HEK293 (cell line): ENCODE measurements around the gene MDFIC2.

Experiments
- CTCF ChIA-PET: fragments of 350-600 bp; formaldehyde crosslinking; extraction: SDS; loops from one replicate; lab custom pipeline; 2021; ENCODE audit warnings: antibody characterized with exemption; lab: Yijun Ruan, JAX
- POLR2A ChIA-PET: fragments of 300-600 bp; formaldehyde crosslinking; extraction: SDS; loops from one replicate; lab custom pipeline; 2020; ENCODE audit warnings: antibody characterized with exemption, inconsistent platforms; lab: Yijun Ruan, JAX
- H3K27ac ChIP-seq: fragments of 200-500 bp; sonication (Bioruptor generic); 2 replicates; pipeline ENCODE4 v1.5.1; 2014; ENCODE audit warnings: low read depth, low read length, control low read depth, inconsistent platforms; ENCODE audit errors: extremely low read depth
- H3K36me3 ChIP-seq, 2 experiments: fragments of 200-500 bp in 1 of 2; sonication (Bioruptor generic) in 1 of 2; 1 replicate in 1 of 2; 2 replicates in 1 of 2; pipeline ENCODE4 v1.5.1; 2014 to 2017; ENCODE audit warnings: inconsistent platforms in 2 of 2, low read length in 2 of 2; ENCODE audit not compliant: control insufficient read depth in 2 of 2, insufficient read depth in 1 of 2
- H3K4me1 ChIP-seq: fragments of 200-500 bp; sonication (Bioruptor generic); 2 replicates; pipeline ENCODE4 v1.5.1; 2014; ENCODE audit warnings: mild to moderate bottlenecking, low read length, inconsistent platforms; ENCODE audit not compliant: control insufficient read depth, insufficient read depth
- H3K4me3 ChIP-seq: 2 replicates; pipeline ENCODE4 v1.5.1; 2011; ENCODE audit warnings: low read depth, mild to moderate bottlenecking, control low read depth, low read length, moderate library complexity
- H3K9me3 ChIP-seq: fragments of 200-500 bp; sonication (Bioruptor generic); 2 replicates; pipeline ENCODE4 v1.5.1; 2014; ENCODE audit warnings: low read depth, low read length, inconsistent platforms; ENCODE audit not compliant: control insufficient read depth, insufficient read depth
- GLI4 ChIP-seq: fragments of 450-650 bp; formaldehyde crosslinking; IDR thresholded peaks from 2 replicates; pipeline ENCODE4 v1.5.1; 2016; ENCODE audit warnings: missing biosample characterization, missing genetic modification characterization
- HOXC10 ChIP-seq: sonication (generic); formaldehyde crosslinking; IDR thresholded peaks from 2 replicates; pipeline ENCODE4 v1.8.1; 2023; ENCODE audit warnings: mild to moderate bottlenecking, missing genetic modification reagents
- HOXD13 ChIP-seq: sonication (generic); formaldehyde crosslinking; IDR thresholded peaks from 2 replicates; pipeline ENCODE4 v1.8.0; 2022; ENCODE audit warnings: missing genetic modification reagents, borderline replicate concordance
- KLF16 ChIP-seq: fragments of 450-650 bp; formaldehyde crosslinking; IDR thresholded peaks from 2 replicates; pipeline ENCODE4 v1.5.1; 2017; ENCODE audit warnings: missing biosample characterization, missing genetic modification characterization
- KLF9 ChIP-seq: fragments of 450-650 bp; formaldehyde crosslinking; IDR thresholded peaks from 2 replicates; pipeline ENCODE4 v1.5.1; 2016; ENCODE audit warnings: missing biosample characterization, missing genetic modification characterization, low read depth
- MYNN ChIP-seq: fragments of 450-650 bp; formaldehyde crosslinking; IDR thresholded peaks from 2 replicates; pipeline ENCODE4 v1.5.1; 2016; ENCODE audit warnings: missing biosample characterization, missing genetic modification characterization, borderline replicate concordance
- MZF1 ChIP-seq: fragments of 450-650 bp; formaldehyde crosslinking; IDR thresholded peaks from 2 replicates; pipeline ENCODE4 v1.5.1; 2017; ENCODE audit warnings: missing biosample characterization, missing genetic modification characterization, borderline replicate concordance
- PRDM1 ChIP-seq: fragments of 450-650 bp; formaldehyde crosslinking; IDR thresholded peaks from 2 replicates; pipeline ENCODE4; 2016; ENCODE audit warnings: missing biosample characterization, missing genetic modification characterization
- SP3 ChIP-seq: fragments of 450-650 bp; formaldehyde crosslinking; IDR thresholded peaks from 2 replicates; pipeline ENCODE4 v1.5.1; 2016; ENCODE audit warnings: missing biosample characterization, missing genetic modification characterization
- YY1 ChIP-seq: fragments of 450-650 bp; formaldehyde crosslinking; IDR thresholded peaks from 2 replicates; pipeline ENCODE4 v1.5.1; 2018; ENCODE audit warnings: missing biosample characterization, missing genetic modification characterization
- ZEB2 ChIP-seq: fragments of 450-650 bp; formaldehyde crosslinking; IDR thresholded peaks from 2 replicates; pipeline ENCODE4 v1.5.1; 2016; ENCODE audit warnings: missing biosample characterization, missing genetic modification characterization
- ZFP37 ChIP-seq: fragments of 450-650 bp; formaldehyde crosslinking; IDR thresholded peaks from 2 replicates; pipeline ENCODE4 v1.5.1; 2016; ENCODE audit warnings: missing biosample characterization, missing genetic modification characterization
- ZNF169 ChIP-seq: fragments of 450-650 bp; formaldehyde crosslinking; IDR thresholded peaks from 2 replicates; pipeline ENCODE4 v1.5.1; 2016; ENCODE audit warnings: missing biosample characterization, missing genetic modification characterization
- ZNF2 ChIP-seq: fragments of 450-650 bp; formaldehyde crosslinking; IDR thresholded peaks from 2 replicates; pipeline ENCODE4 v1.5.1; 2016; ENCODE audit warnings: missing biosample characterization, missing genetic modification characterization
- ZNF202 ChIP-seq: fragments of 450-650 bp; formaldehyde crosslinking; IDR thresholded peaks from 2 replicates; pipeline ENCODE4 v1.5.1; 2016; ENCODE audit warnings: missing biosample characterization, missing genetic modification characterization, borderline replicate concordance
- ZNF221 ChIP-seq: fragments of 450-650 bp; formaldehyde crosslinking; IDR thresholded peaks from 2 replicates; pipeline ENCODE4 v1.5.1; 2017; ENCODE audit warnings: missing biosample characterization, missing genetic modification characterization, borderline replicate concordance
- ZNF302 ChIP-seq: fragments of 450-650 bp; formaldehyde crosslinking; IDR thresholded peaks from 2 replicates; pipeline ENCODE4 v1.5.1; 2016; ENCODE audit warnings: missing biosample characterization, missing genetic modification characterization, low read depth
- ZNF341 ChIP-seq: fragments of 450-650 bp; formaldehyde crosslinking; IDR thresholded peaks from 2 replicates; pipeline ENCODE4; 2016; ENCODE audit warnings: low read depth, missing biosample characterization, missing genetic modification characterization
- ZNF350 ChIP-seq: fragments of 450-650 bp; formaldehyde crosslinking; IDR thresholded peaks from 2 replicates; pipeline ENCODE4 v1.5.0; 2017; ENCODE audit warnings: missing biosample characterization, mild to moderate bottlenecking, missing genetic modification characterization
- ZNF404 ChIP-seq: fragments of 450-650 bp; formaldehyde crosslinking; IDR thresholded peaks from 2 replicates; pipeline ENCODE4 v1.5.1; 2017; ENCODE audit warnings: missing biosample characterization, missing genetic modification characterization
- ZNF518A ChIP-seq: fragments of 450-650 bp; formaldehyde crosslinking; conservative IDR thresholded peaks from 2 replicates; pipeline ENCODE4 v1.5.1; 2016; ENCODE audit warnings: low read depth, missing biosample characterization, missing genetic modification characterization
- ZNF544 ChIP-seq: fragments of 450-650 bp; formaldehyde crosslinking; IDR thresholded peaks from 2 replicates; pipeline ENCODE4 v1.5.0; 2017; ENCODE audit warnings: missing biosample characterization, missing genetic modification characterization
- ZNF596 ChIP-seq: fragments of 450-650 bp; IDR thresholded peaks from 2 replicates; pipeline ENCODE4 v1.5.0; 2018; ENCODE audit warnings: missing biosample characterization, mild to moderate bottlenecking, missing genetic modification characterization, moderate library complexity
- ZNF658 ChIP-seq: fragments of 450-650 bp; formaldehyde crosslinking; IDR thresholded peaks from 2 replicates; pipeline ENCODE4; 2016; ENCODE audit warnings: missing biosample characterization, missing genetic modification characterization
- ZNF776 ChIP-seq: fragments of 450-650 bp; formaldehyde crosslinking; IDR thresholded peaks from 2 replicates; pipeline ENCODE4 v1.5.0; 2017; ENCODE audit warnings: missing biosample characterization, missing genetic modification characterization, borderline replicate concordance
- ZNF777 ChIP-seq: fragments of 450-650 bp; formaldehyde crosslinking; IDR thresholded peaks from 2 replicates; pipeline ENCODE4 v1.5.1; 2017; ENCODE audit warnings: missing biosample characterization, missing genetic modification characterization, borderline replicate concordance
- ZSCAN16 ChIP-seq: fragments of 450-650 bp; formaldehyde crosslinking; IDR thresholded peaks from 2 replicates; pipeline ENCODE4 v1.5.1; 2016; ENCODE audit warnings: missing biosample characterization, missing genetic modification characterization
- ZSCAN5A ChIP-seq: fragments of 450-650 bp; formaldehyde crosslinking; IDR thresholded peaks from 2 replicates; pipeline ENCODE4 v1.5.1; 2016; ENCODE audit warnings: missing biosample characterization, missing genetic modification characterization
- TF ChIP-seq, protein P1 (sequence below): fragments of 450-650 bp; formaldehyde crosslinking; IDR thresholded peaks from 2 replicates; pipeline ENCODE4 v1.5.1; 2016; ENCODE audit warnings: missing biosample characterization, missing genetic modification characterization
- TF ChIP-seq, protein P2 (sequence below): fragments of 450-650 bp; formaldehyde crosslinking; IDR thresholded peaks from 2 replicates; pipeline ENCODE4 v1.5.1; 2016; ENCODE audit warnings: missing biosample characterization, missing genetic modification characterization

MDFIC2 gene

DNA sequence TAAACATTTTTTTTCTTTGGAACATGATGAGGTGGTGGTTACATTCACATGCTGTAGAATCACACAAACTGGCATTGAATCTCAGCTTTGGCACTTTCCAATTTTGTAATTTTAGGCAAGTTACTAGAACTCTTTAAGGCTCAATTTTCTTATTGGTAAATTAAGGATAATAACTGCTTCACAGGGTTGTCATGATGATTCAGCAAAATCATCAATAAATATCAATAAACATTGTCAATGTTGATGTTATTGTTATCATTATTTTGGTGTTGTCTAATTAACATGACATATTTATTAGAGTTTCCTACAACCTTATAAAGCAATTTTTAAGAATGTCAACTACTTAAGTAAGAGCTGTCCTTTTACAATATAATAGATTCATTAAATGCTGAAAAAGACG is 1.6 kb downstream of the MDFIC2 start (continued):
- no peak for TF ChIP-seq YY1 (tag by site-specific recombination)
- no peak for TF ChIP-seq MYNN (tag by site-specific recombination)
- TF ChIP-seq, protein P1, sequence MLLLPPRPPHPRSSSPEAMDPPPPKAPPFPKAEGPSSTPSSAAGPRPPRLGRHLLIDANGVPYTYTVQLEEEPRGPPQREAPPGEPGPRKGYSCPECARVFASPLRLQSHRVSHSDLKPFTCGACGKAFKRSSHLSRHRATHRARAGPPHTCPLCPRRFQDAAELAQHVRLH (tag by site-specific recombination), result no peak
- TF ChIP-seq ZNF2 (tag by site-specific recombination), result no peak

- Histone ChIP-seq H3K36me3 (no peaks in the 10 kb centered on the region), H3K4me1 (no peaks in the 10 kb centered on the region), H3K9me3 (no peaks in the 10 kb centered on the region), H3K4me3 (no peak overlapping the region), H3K27ac (no peak overlapping the region)
- TF ChIP-seq KLF9 (tag by site-specific recombination) (no peak), HOXD13 (CRISPR knock-in tag) (no peak), ZNF518A (no peak), ZNF302 (no peak), ZSCAN16 (no peak), ZNF776 (tag by site-specific recombination) (no peak), ZEB2 (tag by site-specific recombination) (no peak), ZNF341 (tag by site-specific recombination) (no peak), ZNF169 (no peak), ZNF404 (tag by site-specific recombination) (no peak), ZNF596 (tag by site-specific recombination) (no peak)
- POLR2A ChIA-PET, result no interaction called here
- CTCF ChIA-PET, result no interaction called here
Measured at GRCh38 chr3:70309591-70309990, 2.8 kb downstream of the MDFIC2 start.

GRCh38 chr3:70308760-70309159 is 3.7 kb downstream of the MDFIC2 start:
- H3K27ac ChIP-seq, result no peak overlapping the region
- CTCF ChIA-PET, result no interaction called here
- no peaks in the 10 kb centered on the region for H3K4me1 ChIP-seq
- no peaks in the 10 kb centered on the region for H3K36me3 ChIP-seq
- no peaks in the 10 kb centered on the region for H3K9me3 ChIP-seq
- POLR2A ChIA-PET, result no interaction called here
- no peak overlapping the region for H3K4me3 ChIP-seq
- TF ChIP-seq ZNF221 (no peak), ZNF202 (tag by site-specific recombination) (no peak), HOXC10 (CRISPR knock-in tag) (no peak), ZFP37 (tag by site-specific recombination) (no peak), KLF16 (tag by site-specific recombination) (no peak), ZNF350 (no peak), PRDM1 (tag by site-specific recombination) (no peak), ZSCAN5A (tag by site-specific recombination) (no peak), SP3 (tag by site-specific recombination) (no peak), ZNF658 (no peak), ZNF544 (tag by site-specific recombination) (no peak), MZF1 (tag by site-specific recombination) (no peak), GLI4 (no peak), ZNF777 (tag by site-specific recombination) (no peak)
- TF ChIP-seq, protein P2, sequence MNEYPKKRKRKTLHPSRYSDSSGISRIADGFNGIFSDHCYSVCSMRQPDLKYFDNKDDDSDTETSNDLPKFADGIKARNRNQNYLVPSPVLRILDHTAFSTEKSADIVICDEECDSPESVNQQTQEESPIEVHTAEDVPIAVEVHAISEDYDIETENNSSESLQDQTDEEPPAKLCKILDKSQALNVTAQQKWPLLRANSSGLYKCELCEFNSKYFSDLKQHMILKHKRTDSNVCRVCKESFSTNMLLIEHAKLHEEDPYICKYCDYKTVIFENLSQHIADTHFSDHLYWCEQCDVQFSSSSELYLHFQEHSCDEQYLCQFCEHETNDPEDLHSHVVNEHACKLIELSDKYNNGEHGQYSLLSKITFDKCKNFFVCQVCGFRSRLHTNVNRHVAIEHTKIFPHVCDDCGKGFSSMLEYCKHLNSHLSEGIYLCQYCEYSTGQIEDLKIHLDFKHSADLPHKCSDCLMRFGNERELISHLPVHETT (tag by site-specific recombination), result no peak
